ENCODE data around the gene ADNP2. TPM values are rescaled to one million over a fixed set of nuclear protein-coding genes. Genes with fewer than 3 reads are reported as not detected.

Gene ADNP2
- total and polyA plus RNA-seq, 2 donors (not counting 1 experiment from before 2014, with no cell fraction given) = 4.7 to 14.7 TPM

DNA sequence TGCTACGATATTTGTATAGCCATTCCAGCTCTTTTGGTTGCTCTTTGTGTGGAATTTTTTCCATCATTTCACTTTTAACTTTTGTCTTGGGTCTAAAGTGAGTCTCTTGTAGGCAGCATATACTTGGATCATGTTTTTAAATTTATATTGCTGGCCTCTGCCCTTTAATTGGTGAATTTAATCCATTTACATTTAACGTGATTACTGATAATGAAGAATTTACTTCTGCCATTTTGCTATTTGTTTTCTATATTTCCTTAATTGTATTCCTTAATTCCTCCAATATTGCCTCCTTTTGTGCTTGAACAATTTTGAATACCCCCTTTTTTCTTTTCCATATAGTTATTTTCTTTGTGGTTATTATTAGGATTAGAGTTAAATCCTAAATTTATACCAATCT is 21.0 kb upstream of the ADNP2 start:
- Histone ChIP-seq H3K27me3 (replicated peaks in 1 of 4; ENCODE audit: control extremely low read depth in 1 of 4, control insufficient read depth in 3 of 4, insufficient read depth in 4 of 4, low read length in 3 of 4) (peaks cover 0 to 5% (median 1%) of the 10 kb centered on the region in 4 experiments), H4K20me1 (ENCODE audit: control insufficient read depth, insufficient read depth, low read length, poor library complexity, severe bottlenecking) (no peaks in the 10 kb centered on the region), H3K9ac (ENCODE audit: low read length) (no peak overlapping the region), H2AFZ (ENCODE audit: insufficient read depth, low read depth, low read length, poor library complexity, severe bottlenecking) (no peak overlapping the region), H3K36me3 (replicated peaks in 1 of 2; ENCODE audit: control extremely low read depth in 1 of 2, control insufficient read depth in 1 of 2, extremely low read depth in 1 of 2, insufficient read depth in 2 of 2, low read length in 1 of 2) (no peaks in the 10 kb centered on the region), H3K4me2 (replicated peaks; ENCODE audit: low read depth, low read length, poor library complexity, severe bottlenecking) (no peak overlapping the region), H3K79me2 (ENCODE audit: control insufficient read depth, insufficient read depth, low read length) (no peaks in the 10 kb centered on the region), H3K4me1 (ENCODE audit: control insufficient read depth in 2 of 2, insufficient read depth in 2 of 2, low read length in 2 of 2) (no peaks in the 10 kb centered on the region), H3K27ac (ENCODE audit: low read length in 2 of 2) (no peak overlapping the region), H3K4me3 (ENCODE audit: control extremely low read depth in 1 of 5, extremely low read depth in 1 of 5, insufficient read depth in 1 of 5, low read depth in 2 of 5, low read length in 4 of 5) (no peak overlapping the region), H3K9me3 (ENCODE audit: control extremely low read depth in 1 of 3, control insufficient read depth in 2 of 3, insufficient read depth in 1 of 3, low read length in 2 of 3) (peaks cover 8 to 28% (median 21%) of the 10 kb centered on the region in 3 donors)
- no CpG with 5 or more reads among the region's 2 CpGs for WGBS (ENCODE audit: insufficient coverage)
- DNase-seq (no peak), ATAC-seq (ENCODE audit: low read depth) (no peak)
- H3K9me3 Mint-ChIP-seq (ENCODE audit: insufficient read depth) = peaks cover 4% of the 10 kb centered on the region
- H3K27me3 Mint-ChIP-seq = peaks cover 16% of the 10 kb centered on the region
- no peak for TF ChIP-seq EZH2 (IDR thresholded peaks at IDR 0.05; ENCODE audit: borderline replicate concordance, insufficient read depth, low read depth, low read length, poor library complexity, severe bottlenecking)
- no peak for TF ChIP-seq CTCF (IDR thresholded peaks at IDR 0.05)
- POLR2A ChIA-PET = no interaction called here
- intact Hi-C loops (cut with micrococcal nuclease) = no loop called here
- no peak overlapping the region for H3K27ac Mint-ChIP-seq
- H3K4me1 Mint-ChIP-seq = no peaks in the 10 kb centered on the region
- CTCF ChIA-PET = no interaction called here
- H3K4me3 Mint-ChIP-seq = no peak overlapping the region

- DNase-seq = no peak
- POLR2A ChIA-PET = interaction anchor here (0.6 kb wide), 1 partner anchor 277 kb away, joined by 3 read pairs; no protein-coding TSS in a partner anchor
- no peak overlapping the region for H3K4me3 ChIP-seq (ENCODE audit: control extremely low read depth in 1 of 5, extremely low read depth in 1 of 5, insufficient read depth in 1 of 5, low read depth in 2 of 5, low read length in 4 of 5)
- Mint-ChIP-seq H3K4me1 (no peaks in the 10 kb centered on the region), H3K27me3 (peaks cover 16% of the 10 kb centered on the region), H3K9me3 (ENCODE audit: insufficient read depth) (peaks cover 4% of the 10 kb centered on the region), H3K4me3 (no peak overlapping the region), H3K27ac (no peak overlapping the region)
- no peak overlapping the region for H3K9ac ChIP-seq (ENCODE audit: low read length)
- ATAC-seq (ENCODE audit: low read depth) = no peak
- no peaks in the 10 kb centered on the region for H3K79me2 ChIP-seq (ENCODE audit: control insufficient read depth, insufficient read depth, low read length)
- no peak overlapping the region for H3K27ac ChIP-seq (ENCODE audit: low read length in 2 of 2)
- H3K36me3 ChIP-seq (replicated peaks in 1 of 2; ENCODE audit: control extremely low read depth in 1 of 2, control insufficient read depth in 1 of 2, extremely low read depth in 1 of 2, insufficient read depth in 2 of 2, low read length in 1 of 2) = no peaks in the 10 kb centered on the region
- no peaks in the 10 kb centered on the region for H4K20me1 ChIP-seq (ENCODE audit: control insufficient read depth, insufficient read depth, low read length, poor library complexity, severe bottlenecking)
- CTCF ChIA-PET = no interaction called here
- H3K4me1 ChIP-seq (ENCODE audit: control insufficient read depth in 2 of 2, insufficient read depth in 2 of 2, low read length in 2 of 2) = no peaks in the 10 kb centered on the region
- intact Hi-C loops (cut with micrococcal nuclease) = no loop called here
- H3K27me3 ChIP-seq (replicated peaks in 1 of 4; ENCODE audit: control extremely low read depth in 1 of 4, control insufficient read depth in 3 of 4, insufficient read depth in 4 of 4, low read length in 3 of 4) = peaks cover 0 to 5% (median 1%) of the 10 kb centered on the region in 4 experiments
- H2AFZ ChIP-seq (ENCODE audit: insufficient read depth, low read depth, low read length, poor library complexity, severe bottlenecking) = no peak overlapping the region
- TF ChIP-seq CTCF (IDR thresholded peaks at IDR 0.05) (no peak), EZH2 (IDR thresholded peaks at IDR 0.05; ENCODE audit: borderline replicate concordance, insufficient read depth, low read depth, low read length, poor library complexity, severe bottlenecking) (no peak)
- H3K4me2 ChIP-seq (replicated peaks; ENCODE audit: low read depth, low read length, poor library complexity, severe bottlenecking) = no peak overlapping the region
- peaks cover 8 to 28% (median 26%) of the 10 kb centered on the region in 3 donors for H3K9me3 ChIP-seq (ENCODE audit: control extremely low read depth in 1 of 3, control insufficient read depth in 2 of 3, insufficient read depth in 1 of 3, low read length in 2 of 3)
Observed at GRCh38 chr18:80088823-80089222, 20.2 kb upstream of the ADNP2 start.

Measured in B cell (primary cell).